GM12891 (cell line): ENCODE measurements around the gene NAT8L.

ENCODE experiments used
- POLR2AphosphoS5 ChIP-seq: IDR thresholded peaks from 2 replicates; pipeline ENCODE4 v1.6.1; 2011; ENCODE audit warnings: low read depth, low read length, control low read depth
- TAF1 ChIP-seq: IDR thresholded peaks from 2 replicates; pipeline ENCODE4 v1.6.1; 2011; ENCODE audit warnings: low read depth, low read length, control low read depth

GRCh38 chr4:2057382-2058065 lies 1.6 kb upstream of the NAT8L start:
- no peak for TF ChIP-seq POLR2AphosphoS5
- TF ChIP-seq TAF1, result no peak
